Measurements from ENCODE around the gene INTS14.
A peak's percentile ranks its signal among the peaks of the same experiment; 100 is the strongest.

The INTS14 gene

GRCh38 chr15:65584241-65584640 lies 26.7 kb downstream of the INTS14 start:
- Histone ChIP-seq H3K4me1 (ENCODE audit: control insufficient read depth, insufficient read depth, low read length) (no peaks in the 10 kb centered on the region), H3K36me3 (ENCODE audit: control insufficient read depth, insufficient read depth, low read length) (peaks cover 15% of the 10 kb centered on the region), H3K4me3 (ENCODE audit: insufficient read depth, low read depth, low read length) (no peak overlapping the region), H3K27me3 (ENCODE audit: control insufficient read depth, insufficient read depth, low read length, poor library complexity, severe bottlenecking) (no peaks in the 10 kb centered on the region), H3K9me3 (ENCODE audit: control insufficient read depth, low read length) (no peaks in the 10 kb centered on the region), H3K27ac (ENCODE audit: insufficient read depth, low read depth, low read length, poor library complexity, severe bottlenecking) (no peak overlapping the region)

GRCh38 chr15:65583701-65584100 lies 27.2 kb downstream of the INTS14 start:
- no peaks in the 10 kb centered on the region for H3K4me1 ChIP-seq (ENCODE audit: control insufficient read depth, insufficient read depth, low read length)
- 89 to 93% methylated on average over 1 of the region's 1 CpG for WGBS, 2 experiments
- H3K4me3 ChIP-seq (ENCODE audit: insufficient read depth, low read depth, low read length), result no peak overlapping the region
- no peaks in the 10 kb centered on the region for H3K27me3 ChIP-seq (ENCODE audit: control insufficient read depth, insufficient read depth, low read length, poor library complexity, severe bottlenecking)
- no peak overlapping the region for H3K27ac ChIP-seq (ENCODE audit: insufficient read depth, low read depth, low read length, poor library complexity, severe bottlenecking)
- H3K36me3 ChIP-seq (ENCODE audit: control insufficient read depth, insufficient read depth, low read length), result peaks cover 19% of the 10 kb centered on the region
- no peaks in the 10 kb centered on the region for H3K9me3 ChIP-seq (ENCODE audit: control insufficient read depth, low read length)

- no peaks in the 10 kb centered on the region for H3K4me1 ChIP-seq (ENCODE audit: control insufficient read depth, insufficient read depth, low read length)
- H3K4me3 ChIP-seq (ENCODE audit: insufficient read depth, low read depth, low read length), result no peak overlapping the region
- no peaks in the 10 kb centered on the region for H3K9me3 ChIP-seq (ENCODE audit: control insufficient read depth, low read length)
- H3K27me3 ChIP-seq (ENCODE audit: control insufficient read depth, insufficient read depth, low read length, poor library complexity, severe bottlenecking), result no peaks in the 10 kb centered on the region
- peaks cover 31% of the 10 kb centered on the region for H3K36me3 ChIP-seq (ENCODE audit: control insufficient read depth, insufficient read depth, low read length)
- H3K27ac ChIP-seq (ENCODE audit: insufficient read depth, low read depth, low read length, poor library complexity, severe bottlenecking), result no peak overlapping the region
Measured at GRCh38 chr15:65580287-65580686, 30.6 kb downstream of the INTS14 start.

GRCh38 chr15:65579762-65580161 lies 31.2 kb downstream of the INTS14 start:
- Histone ChIP-seq H3K27ac (ENCODE audit: insufficient read depth, low read depth, low read length, poor library complexity, severe bottlenecking) (no peak overlapping the region), H3K36me3 (ENCODE audit: control insufficient read depth, insufficient read depth, low read length) (peaks cover 31% of the 10 kb centered on the region), H3K4me3 (ENCODE audit: insufficient read depth, low read depth, low read length) (no peak overlapping the region), H3K9me3 (ENCODE audit: control insufficient read depth, low read length) (no peaks in the 10 kb centered on the region), H3K4me1 (ENCODE audit: control insufficient read depth, insufficient read depth, low read length) (no peaks in the 10 kb centered on the region), H3K27me3 (ENCODE audit: control insufficient read depth, insufficient read depth, low read length, poor library complexity, severe bottlenecking) (no peaks in the 10 kb centered on the region)
- 78 to 89% methylated on average over 3 of the region's 3 CpGs for WGBS, 2 experiments

- no peak overlapping the region for H3K4me3 ChIP-seq (ENCODE audit: insufficient read depth, low read depth, low read length)
- peak overlapping the region; percentile 62 for H3K27ac ChIP-seq (ENCODE audit: insufficient read depth, low read depth, low read length, poor library complexity, severe bottlenecking)
- WGBS, 2 experiments, result 86 to 92% methylated on average over 8 of the region's 8 CpGs
- no peaks in the 10 kb centered on the region for H3K4me1 ChIP-seq (ENCODE audit: control insufficient read depth, insufficient read depth, low read length)
- H3K36me3 ChIP-seq (ENCODE audit: control insufficient read depth, insufficient read depth, low read length), result peaks cover 36% of the 10 kb centered on the region
- no peaks in the 10 kb centered on the region for H3K27me3 ChIP-seq (ENCODE audit: control insufficient read depth, insufficient read depth, low read length, poor library complexity, severe bottlenecking)
- H3K9me3 ChIP-seq (ENCODE audit: control insufficient read depth, low read length), result no peaks in the 10 kb centered on the region
Measured at GRCh38 chr15:65578904-65579728, 31.8 kb downstream of the INTS14 start.

GRCh38 chr15:65577129-65577996 lies 33.6 kb downstream of the INTS14 start:
- Histone ChIP-seq H3K4me1 (ENCODE audit: control insufficient read depth, insufficient read depth, low read length) (no peaks in the 10 kb centered on the region), H3K36me3 (ENCODE audit: control insufficient read depth, insufficient read depth, low read length) (peaks cover 34% of the 10 kb centered on the region), H3K9me3 (ENCODE audit: control insufficient read depth, low read length) (no peaks in the 10 kb centered on the region), H3K4me3 (ENCODE audit: insufficient read depth, low read depth, low read length) (no peak overlapping the region), H3K27me3 (ENCODE audit: control insufficient read depth, insufficient read depth, low read length, poor library complexity, severe bottlenecking) (no peaks in the 10 kb centered on the region), H3K27ac (ENCODE audit: insufficient read depth, low read depth, low read length, poor library complexity, severe bottlenecking) (no peak overlapping the region)
- 92 to 96% methylated on average over 6 of the region's 6 CpGs for WGBS, 2 experiments

- peaks cover 32% of the 10 kb centered on the region for H3K36me3 ChIP-seq (ENCODE audit: control insufficient read depth, insufficient read depth, low read length)
- H3K9me3 ChIP-seq (ENCODE audit: control insufficient read depth, low read length), result no peaks in the 10 kb centered on the region
- H3K27ac ChIP-seq (ENCODE audit: insufficient read depth, low read depth, low read length, poor library complexity, severe bottlenecking), result no peak overlapping the region
- WGBS, 2 experiments, result 85 to 93% methylated on average over 1 of the region's 1 CpG
- no peaks in the 10 kb centered on the region for H3K4me1 ChIP-seq (ENCODE audit: control insufficient read depth, insufficient read depth, low read length)
- H3K27me3 ChIP-seq (ENCODE audit: control insufficient read depth, insufficient read depth, low read length, poor library complexity, severe bottlenecking), result no peaks in the 10 kb centered on the region
- H3K4me3 ChIP-seq (ENCODE audit: insufficient read depth, low read depth, low read length), result no peak overlapping the region
Measured at GRCh38 chr15:65576664-65577063, 34.3 kb downstream of the INTS14 start.

GRCh38 chr15:65571971-65572370 lies 39.0 kb downstream of the INTS14 start:
- peaks cover 55% of the 10 kb centered on the region for H3K36me3 ChIP-seq (ENCODE audit: control insufficient read depth, insufficient read depth, low read length)
- H3K4me1 ChIP-seq (ENCODE audit: control insufficient read depth, insufficient read depth, low read length), result no peaks in the 10 kb centered on the region
- no peak overlapping the region for H3K27ac ChIP-seq (ENCODE audit: insufficient read depth, low read depth, low read length, poor library complexity, severe bottlenecking)
- no peaks in the 10 kb centered on the region for H3K9me3 ChIP-seq (ENCODE audit: control insufficient read depth, low read length)
- 94 to 100% methylated on average over 2 of the region's 2 CpGs for WGBS, 2 experiments
- H3K27me3 ChIP-seq (ENCODE audit: control insufficient read depth, insufficient read depth, low read length, poor library complexity, severe bottlenecking), result no peaks in the 10 kb centered on the region
- no peak overlapping the region for H3K4me3 ChIP-seq (ENCODE audit: insufficient read depth, low read depth, low read length)

GRCh38 chr15:65569728-65570127 lies 41.2 kb downstream of the INTS14 start:
- 80 to 87% methylated on average over 1 to 3 of the region's 3 CpGs for WGBS, 2 experiments
- H3K27ac ChIP-seq (ENCODE audit: insufficient read depth, low read depth, low read length, poor library complexity, severe bottlenecking), result no peak overlapping the region
- no peaks in the 10 kb centered on the region for H3K4me1 ChIP-seq (ENCODE audit: control insufficient read depth, insufficient read depth, low read length)
- no peaks in the 10 kb centered on the region for H3K27me3 ChIP-seq (ENCODE audit: control insufficient read depth, insufficient read depth, low read length, poor library complexity, severe bottlenecking)
- H3K9me3 ChIP-seq (ENCODE audit: control insufficient read depth, low read length), result no peaks in the 10 kb centered on the region
- peaks cover 65% of the 10 kb centered on the region for H3K36me3 ChIP-seq (ENCODE audit: control insufficient read depth, insufficient read depth, low read length)
- no peak overlapping the region for H3K4me3 ChIP-seq (ENCODE audit: insufficient read depth, low read depth, low read length)

- Histone ChIP-seq H3K9me3 (ENCODE audit: control insufficient read depth, low read length) (no peaks in the 10 kb centered on the region), H3K27me3 (ENCODE audit: control insufficient read depth, insufficient read depth, low read length, poor library complexity, severe bottlenecking) (no peaks in the 10 kb centered on the region), H3K27ac (ENCODE audit: insufficient read depth, low read depth, low read length, poor library complexity, severe bottlenecking) (no peak overlapping the region), H3K36me3 (ENCODE audit: control insufficient read depth, insufficient read depth, low read length) (peaks cover 75% of the 10 kb centered on the region), H3K4me3 (ENCODE audit: insufficient read depth, low read depth, low read length) (no peak overlapping the region), H3K4me1 (ENCODE audit: control insufficient read depth, insufficient read depth, low read length) (no peaks in the 10 kb centered on the region)
- WGBS, 2 experiments, result 94 to 99% methylated on average over 6 of the region's 6 CpGs
Measured at GRCh38 chr15:65561934-65562333, 49.0 kb downstream of the INTS14 start.

Data from ectodermal cell (in vitro differentiated cells).